SJCRH30 (cell line): ENCODE measurements around the gene YJU2. TPM values are rescaled to one million over a fixed set of nuclear protein-coding genes. Genes with fewer than 3 reads are reported as not detected.

Source experiments
- DNase-seq, 2 experiments: peaks; one replicate each; pipeline ENCODE4 v3.0.0-alpha.2; 2015 to 2020
- H3K27ac ChIP-seq: fragments of 250-450 bp; sonication (Bioruptor Pico); 2 replicates; pipeline ENCODE4 v1.5.1; 2020; ENCODE audit warnings: mild to moderate bottlenecking, moderate library complexity
- H3K27me3 ChIP-seq: fragments of 250-450 bp; sonication (Bioruptor Pico); 2 replicates; pipeline ENCODE4 v1.5.1; 2020; ENCODE audit warnings: mild to moderate bottlenecking, moderate library complexity
- H3K36me3 ChIP-seq: fragments of 250-450 bp; sonication (Bioruptor Pico); 2 replicates; pipeline ENCODE4 v1.5.1; 2020; ENCODE audit warnings: mild to moderate bottlenecking, moderate library complexity
- H3K4me1 ChIP-seq: fragments of 250-450 bp; sonication (Bioruptor Pico); 2 replicates; pipeline ENCODE4 v1.5.1; 2020; ENCODE audit warnings: mild to moderate bottlenecking, moderate library complexity
- H3K4me3 ChIP-seq: fragments of 250-450 bp; sonication (Bioruptor Pico); 2 replicates; pipeline ENCODE4 v1.5.1; 2020; ENCODE audit warnings: mild to moderate bottlenecking, moderate library complexity
- H3K9me3 ChIP-seq: fragments of 250-450 bp; sonication (Bioruptor Pico); replicated peaks from 2 replicates; pipeline ENCODE4 v1.5.1; 2020; ENCODE audit warnings: mild to moderate bottlenecking, moderate library complexity
- total RNA-seq: library from RNA; depleted of rRNA; stranded (reverse); fragments of >200 nt; shearing (Covaris generic); gene quantifications from 2 replicates; pipeline ENCODE4 v1.2.3, GENCODE V29; 2014

The YJU2 gene
- total RNA-seq, 1 experiment from 2014 or later: 14.7 TPM

- Histone ChIP-seq H3K9me3 (no peaks in the 10 kb centered on the region), H3K27me3 (no peaks in the 10 kb centered on the region), H3K4me1 (0 out of 2 replicates have a peak, but pooled peaks cover 4% of the 10 kb centered on the region), H3K36me3 (no peaks in the 10 kb centered on the region), H3K4me3 (no peak overlapping the region), H3K27ac (no peak overlapping the region)
- peak; percentile 94 for DNase-seq
Observed at GRCh38 chr19:4295972-4296771, 49.3 kb downstream of the YJU2 start.

GRCh38 chr19:4297901-4298809 lies 51.3 kb downstream of the YJU2 start:
- H3K9me3 ChIP-seq: no peaks in the 10 kb centered on the region
- H3K27me3 ChIP-seq: no peaks in the 10 kb centered on the region
- H3K36me3 ChIP-seq: no peaks in the 10 kb centered on the region
- H3K27ac ChIP-seq: no peak overlapping the region
- peak; percentile 44 to 55 for DNase-seq
- peaks cover 11% of the 10 kb centered on the region for H3K4me1 ChIP-seq
- no peak overlapping the region for H3K4me3 ChIP-seq

- Histone ChIP-seq H3K27ac (no peak overlapping the region), H3K36me3 (no peaks in the 10 kb centered on the region), H3K4me3 (no peak overlapping the region), H3K4me1 (peaks cover 11% of the 10 kb centered on the region), H3K9me3 (no peaks in the 10 kb centered on the region), H3K27me3 (no peaks in the 10 kb centered on the region)
- no peak for DNase-seq
Observed at GRCh38 chr19:4298810-4299550, 52.1 kb downstream of the YJU2 start.

- H3K27me3 ChIP-seq: no peaks in the 10 kb centered on the region
- DNase-seq: no peak
Observed at GRCh38 chr19:4300589-4300988, 53.7 kb downstream of the YJU2 start.

GRCh38 chr19:4301590-4302242 lies 54.8 kb downstream of the YJU2 start:
- peak; percentile 70 to 85 for DNase-seq
- no peak overlapping the region for H3K27ac ChIP-seq
- peaks cover 8% of the 10 kb centered on the region for H3K4me1 ChIP-seq

More at GRCh38 chr19:4300589-4300988, 53.7 kb downstream of the YJU2 start:
- H3K9me3 ChIP-seq: no peaks in the 10 kb centered on the region
- H3K27ac ChIP-seq: no peak overlapping the region
- peaks cover 11% of the 10 kb centered on the region for H3K4me1 ChIP-seq
- H3K4me3 ChIP-seq: no peak overlapping the region
- H3K36me3 ChIP-seq: no peaks in the 10 kb centered on the region

GRCh38 chr19:4302243-4302640 lies 55.4 kb downstream of the YJU2 start, which contains the start of gene TMIGD2:
TSS of gene TMIGD2 (minus strand) at chr19:4302389. CDS start at chr19:4302385, 4 bp downstream.
- DNase-seq: peak in 1 of 2 experiments; percentile 41
- no peaks in the 10 kb centered on the region for H3K9me3 ChIP-seq
- H3K27ac ChIP-seq: no peak within 1 kb of the TSS

More at GRCh38 chr19:4301590-4302242, 54.8 kb downstream of the YJU2 start:
- Histone ChIP-seq H3K4me3 (no peak overlapping the region), H3K9me3 (no peaks in the 10 kb centered on the region), H3K27me3 (no peaks in the 10 kb centered on the region), H3K36me3 (no peaks in the 10 kb centered on the region)

GRCh38 chr19:4303819-4304537 lies 57.1 kb downstream of the YJU2 start:
- peaks cover 7% of the 10 kb centered on the region for H3K4me1 ChIP-seq
- no peaks in the 10 kb centered on the region for H3K9me3 ChIP-seq
- no peaks in the 10 kb centered on the region for H3K36me3 ChIP-seq
- H3K4me3 ChIP-seq: peak overlapping the region; percentile 54
- DNase-seq: no peak
- H3K27ac ChIP-seq: no peak overlapping the region
- H3K27me3 ChIP-seq: no peaks in the 10 kb centered on the region

More at GRCh38 chr19:4302243-4302640, 55.4 kb downstream of the YJU2 start, which contains the start of gene TMIGD2:
- peaks cover 7% of the 10 kb centered on the region for H3K4me1 ChIP-seq
- H3K4me3 ChIP-seq: no peak within 1 kb of the TSS
- H3K36me3 ChIP-seq: no peaks in the 10 kb centered on the region
- no peaks in the 10 kb centered on the region for H3K27me3 ChIP-seq

- no peaks in the 10 kb centered on the region for H3K36me3 ChIP-seq
- no peaks in the 10 kb centered on the region for H3K27me3 ChIP-seq
- peak; percentile 79 to 87 for DNase-seq
- no peaks in the 10 kb centered on the region for H3K9me3 ChIP-seq
- H3K4me3 ChIP-seq: peak within 1 kb of the TSS; percentile 54
- H3K27ac ChIP-seq: no peak within 1 kb of the TSS
- peaks cover 7% of the 10 kb centered on the region for H3K4me1 ChIP-seq
Observed at GRCh38 chr19:4304538-4305256, 57.8 kb downstream of the YJU2 start, which contains the start of gene FSD1. TSS of gene FSD1 (plus strand) at chr19:4304598. CDS start at chr19:4304747, 149 bp downstream.

- Histone ChIP-seq H3K27me3 (no peaks in the 10 kb centered on the region), H3K27ac (no peak overlapping the region), H3K4me1 (peaks cover 7% of the 10 kb centered on the region), H3K36me3 (peaks cover 2% of the 10 kb centered on the region; the same call in 1 of the 2 replicates), H3K4me3 (no peak overlapping the region), H3K9me3 (no peaks in the 10 kb centered on the region)
- DNase-seq: no peak
Observed at GRCh38 chr19:4305257-4305612, 58.4 kb downstream of the YJU2 start.

GRCh38 chr19:4305659-4306058 lies 58.8 kb downstream of the YJU2 start:
- DNase-seq: no peak
- H3K9me3 ChIP-seq: no peaks in the 10 kb centered on the region
- peaks cover 7% of the 10 kb centered on the region; the same call in 1 of the 2 replicates for H3K36me3 ChIP-seq
- H3K27ac ChIP-seq: no peak overlapping the region
- H3K4me1 ChIP-seq: peaks cover 7% of the 10 kb centered on the region
- H3K4me3 ChIP-seq: no peak overlapping the region
- H3K27me3 ChIP-seq: no peaks in the 10 kb centered on the region

GRCh38 chr19:4310247-4311121 lies 63.6 kb downstream of the YJU2 start:
- Histone ChIP-seq H3K27me3 (no peaks in the 10 kb centered on the region), H3K36me3 (peaks cover 13% of the 10 kb centered on the region; the same call in 1 of the 2 replicates), H3K4me1 (no peaks in the 10 kb centered on the region), H3K4me3 (no peak overlapping the region), H3K27ac (no peak overlapping the region), H3K9me3 (no peaks in the 10 kb centered on the region)
- DNase-seq: peak; percentile 42 to 45

- no peaks in the 10 kb centered on the region for H3K27me3 ChIP-seq
- H3K4me1 ChIP-seq: no peaks in the 10 kb centered on the region
- DNase-seq: no peak
- H3K4me3 ChIP-seq: no peak overlapping the region
- H3K27ac ChIP-seq: no peak overlapping the region
- H3K9me3 ChIP-seq: no peaks in the 10 kb centered on the region
- H3K36me3 ChIP-seq: peaks cover 30% of the 10 kb centered on the region
Observed at GRCh38 chr19:4313847-4314490, 67.1 kb downstream of the YJU2 start.
